Naive thymus-derived CD4-positive, alpha-beta T cell (primary cell): Measurements from ENCODE around the gene FCGR3B. TPM values are rescaled to one million over a fixed set of nuclear protein-coding genes. Genes with fewer than 3 reads are reported as not detected.
"Not testable (repeated sequence)": the region's sequence is repeated elsewhere in the genome, so short reads cannot be mapped to it uniquely, and the experiment has no call there.

Experiments used
- ATAC-seq: fragments of 150-1000 bp; cut with Tn5 transposase; 2 replicates; pipeline ENCODE4 v1.10.0; 2021; ENCODE audit warnings: mild to moderate bottlenecking, moderate library complexity
- CTCF ChIA-PET: fragments of 350-600 bp; sonication (Branson Sonifier 250); formaldehyde crosslinking; loops from one replicate; lab custom pipeline; 2021; ENCODE audit warnings: antibody characterized with exemption; lab: Charles Lee
- POLR2A ChIA-PET: fragments of 350-600 bp; sonication (Branson Sonifier 250); formaldehyde crosslinking; loops from one replicate; lab custom pipeline; 2021; ENCODE audit warnings: antibody characterized with exemption, inconsistent platforms; lab: Charles Lee
- DNase-seq, 9 donors: peaks; one replicate each; pipeline versions ENCODE4 v3.0.0 to v3.0.0-alpha.2; 2020 to 2022; ENCODE audit warnings: mixed read lengths in 1 of 9
- H3K27ac ChIP-seq: one replicate; pipeline ENCODE4 v1.7.0; 2013; ENCODE audit warnings: mild to moderate bottlenecking, low read depth, low read length, moderate library complexity
- H3K27me3 ChIP-seq, 2 donors: one replicate each; pipeline ENCODE4 v1.7.0; 2013; ENCODE audit warnings: low read length in 2 of 2, mild to moderate bottlenecking in 2 of 2, moderate library complexity in 2 of 2; ENCODE audit not compliant: control insufficient read depth in 2 of 2, insufficient read depth in 2 of 2
- H3K36me3 ChIP-seq, 3 experiments: 1 replicate in 2 of 3; 2 replicates in 1 of 3; pipeline ENCODE4 v1.7.0; 2013; ENCODE audit warnings: low read length in 3 of 3, mild to moderate bottlenecking in 3 of 3, moderate library complexity in 1 of 3; ENCODE audit not compliant: insufficient read depth in 3 of 3, control insufficient read depth in 2 of 3
- H3K4me1 ChIP-seq, 2 donors: one replicate each; pipeline ENCODE4 v1.7.0; 2013; ENCODE audit warnings: low read length in 2 of 2, mild to moderate bottlenecking in 2 of 2, moderate library complexity in 1 of 2; ENCODE audit not compliant: control insufficient read depth in 2 of 2, insufficient read depth in 2 of 2
- H3K4me3 ChIP-seq: 2 replicates; pipeline ENCODE4 v1.7.0; 2013; ENCODE audit warnings: mild to moderate bottlenecking, low read length
- H3K9me3 ChIP-seq, 3 experiments: 1 replicate in 2 of 3; 2 replicates in 1 of 3; pipeline ENCODE4 v1.7.0; 2013; ENCODE audit warnings: low read length in 3 of 3; ENCODE audit not compliant: control insufficient read depth in 2 of 3
- H3K27ac Mint-ChIP-seq, 9 donors: one replicate each; pipeline ENCODE4 v1.8.0; 2020 to 2022; ENCODE audit warnings: mixed read lengths in 9 of 9, mild to moderate bottlenecking in 8 of 9, moderate library complexity in 5 of 9, inconsistent platforms in 2 of 9
- H3K27me3 Mint-ChIP-seq, 5 donors: one replicate each; pipeline ENCODE4 v1.8.0; 2021 to 2022; ENCODE audit warnings: mixed read lengths in 5 of 5, mild to moderate bottlenecking in 1 of 5
- H3K36me3 Mint-ChIP-seq, 5 donors: one replicate each; pipeline ENCODE4 v1.8.0; 2020 to 2022; ENCODE audit warnings: mixed read lengths in 5 of 5, mild to moderate bottlenecking in 3 of 5, inconsistent platforms in 1 of 5
- H3K4me1 Mint-ChIP-seq, 7 donors: one replicate each; pipeline ENCODE4 v1.8.0; 2020 to 2022; ENCODE audit warnings: mixed read lengths in 7 of 7, mild to moderate bottlenecking in 3 of 7, inconsistent platforms in 1 of 7
- H3K4me3 Mint-ChIP-seq, 10 donors: one replicate each; pipeline ENCODE4 v1.8.0; 2020 to 2022; ENCODE audit warnings: mild to moderate bottlenecking in 10 of 10, mixed read lengths in 10 of 10, moderate library complexity in 6 of 10, inconsistent platforms in 2 of 10
- H3K9me3 Mint-ChIP-seq, 11 donors: one replicate each; pipeline ENCODE4 v1.8.0; 2020 to 2022; ENCODE audit warnings: mixed read lengths in 11 of 11, mild to moderate bottlenecking in 4 of 11, inconsistent platforms in 1 of 11, moderate library complexity in 1 of 11
- intact Hi-C, 2 donors: fragments of 100-400 bp; cut with micrococcal nuclease; formaldehyde crosslinking; loops; one replicate each; pipeline ENCODE4 v1.15.1; 2023
- polyA plus RNA-seq, 2 donors: library from polyadenylated mRNA; unstranded; fragments of 300-500 nt; fragmentation: Illumina TruSeq; gene quantifications; one replicate each; pipeline ENCODE4 v1.2.3, GENCODE V29; 2021
- total RNA-seq, 6 experiments: library from RNA in 5 of 6; stranded (reverse) in 5 of 6; gene quantifications; 1 replicate in 5 of 6; 2 replicates in 1 of 6; pipeline ENCODE4 v1.2.3 and lab custom pipeline; 2021 to 2026

Gene FCGR3B
- total and polyA plus RNA-seq, 7 experiments from 2014 or later = 0.85 to 4.1 TPM; not detected in 5

DNA sequence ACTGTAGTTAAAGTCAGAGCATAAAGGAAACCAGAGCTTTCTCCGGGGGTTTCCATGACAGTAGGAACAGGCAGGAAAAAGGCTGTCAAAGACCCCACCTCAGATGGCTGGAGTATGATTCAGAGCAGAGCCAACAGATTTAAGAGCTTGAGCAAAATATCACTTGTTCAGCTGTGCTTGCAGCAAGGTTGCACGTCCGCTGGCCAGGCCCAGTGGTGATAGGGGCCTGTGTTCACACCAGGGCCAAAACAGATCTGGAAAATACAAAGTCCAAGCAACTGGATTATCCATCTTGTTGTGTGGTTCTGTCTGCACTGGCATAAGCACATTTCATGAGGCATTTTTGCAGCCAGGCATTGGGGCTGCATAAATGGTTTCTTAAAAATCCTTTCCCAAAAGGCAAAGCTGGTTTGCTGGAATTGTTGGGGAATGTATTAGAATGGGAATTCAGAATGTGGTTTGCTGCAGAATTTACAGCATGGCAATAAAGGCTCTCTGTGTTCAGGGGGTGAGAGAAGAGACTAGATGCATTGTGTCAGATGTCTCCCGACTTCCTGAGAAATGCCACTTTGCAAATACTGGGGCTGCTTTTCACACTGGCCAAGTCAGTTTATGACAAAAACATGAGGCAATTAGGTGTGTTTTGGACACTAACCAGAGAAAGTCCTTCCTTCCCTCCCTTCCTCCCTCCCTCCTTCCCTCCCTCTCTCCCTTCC is 36.5 kb downstream of the FCGR3B start:
- H3K36me3 Mint-ChIP-seq, H3K36me3 ChIP-seq, CTCF ChIA-PET, H3K4me1 ChIP-seq, H3K27ac ChIP-seq, ATAC-seq, H3K27me3 Mint-ChIP-seq, H3K27me3 ChIP-seq, intact Hi-C loops, H3K4me3 Mint-ChIP-seq, DNase-seq, H3K4me3 ChIP-seq, POLR2A ChIA-PET, H3K4me1 Mint-ChIP-seq, H3K9me3 ChIP-seq, H3K9me3 Mint-ChIP-seq: not testable (repeated sequence)
- H3K27ac Mint-ChIP-seq = peak overlapping the region in 1 of 9 donors; percentile 59

DNA sequence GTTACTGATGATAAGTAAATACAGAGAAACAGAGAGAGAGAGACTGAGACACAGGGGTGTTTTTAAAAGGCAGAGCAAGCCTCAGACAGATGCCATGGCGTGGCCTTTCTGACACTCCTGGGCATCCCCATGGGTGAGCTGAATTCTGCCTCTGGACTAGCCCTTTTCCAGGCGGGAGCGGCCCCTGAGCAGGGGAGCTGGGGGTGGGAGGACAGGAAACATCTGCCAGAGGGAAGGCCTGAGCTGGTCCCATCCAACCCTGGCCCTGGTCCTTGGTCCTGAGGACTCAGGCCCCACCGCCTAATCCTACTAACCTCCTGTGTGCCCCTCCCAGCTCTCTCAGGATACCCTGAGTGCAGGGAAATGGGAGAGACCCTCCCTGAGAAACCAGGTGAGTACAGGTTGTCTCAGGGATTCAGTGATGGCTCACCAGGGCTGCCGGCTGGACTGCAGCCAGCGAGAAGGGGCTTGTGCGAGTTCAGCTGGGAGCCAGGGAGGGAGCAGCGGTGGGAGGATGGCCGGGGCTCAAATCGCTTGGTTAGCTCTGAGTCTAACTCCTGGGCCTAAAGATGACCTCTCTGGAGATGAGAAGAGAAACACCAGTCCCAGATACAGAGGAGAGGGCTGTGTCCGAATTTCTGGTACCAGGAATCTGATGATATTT is 37.8 kb downstream of the FCGR3B start:
- intact Hi-C loops, CTCF ChIA-PET: not testable (repeated sequence)

GRCh38 chr1:161592586-161592985 is 38.4 kb downstream of the FCGR3B start:
- ATAC-seq, H3K4me3 Mint-ChIP-seq, CTCF ChIA-PET, H3K27ac ChIP-seq, H3K4me1 ChIP-seq, H3K9me3 ChIP-seq, DNase-seq, H3K9me3 Mint-ChIP-seq, intact Hi-C loops, H3K36me3 ChIP-seq, H3K36me3 Mint-ChIP-seq, H3K4me3 ChIP-seq, POLR2A ChIA-PET, H3K27ac Mint-ChIP-seq, H3K27me3 Mint-ChIP-seq, H3K27me3 ChIP-seq, H3K4me1 Mint-ChIP-seq: not testable (repeated sequence)

More for the DNA sequence above, 37.8 kb downstream of the FCGR3B start:
- POLR2A ChIA-PET, H3K4me3 ChIP-seq, H3K9me3 Mint-ChIP-seq, H3K36me3 Mint-ChIP-seq, H3K9me3 ChIP-seq, H3K27me3 Mint-ChIP-seq, H3K4me1 Mint-ChIP-seq, H3K27me3 ChIP-seq, DNase-seq, H3K27ac ChIP-seq, H3K4me1 ChIP-seq, H3K27ac Mint-ChIP-seq, H3K36me3 ChIP-seq, ATAC-seq, H3K4me3 Mint-ChIP-seq: not testable (repeated sequence)

- H3K27ac ChIP-seq, H3K9me3 ChIP-seq, H3K4me3 Mint-ChIP-seq, H3K36me3 Mint-ChIP-seq, H3K36me3 ChIP-seq, H3K27me3 ChIP-seq, intact Hi-C loops, H3K4me1 ChIP-seq, H3K9me3 Mint-ChIP-seq, ATAC-seq, H3K27ac Mint-ChIP-seq, H3K27me3 Mint-ChIP-seq, CTCF ChIA-PET, DNase-seq, POLR2A ChIA-PET, H3K4me3 ChIP-seq, H3K4me1 Mint-ChIP-seq: not testable (repeated sequence)
Observed at GRCh38 chr1:161589920-161590319, 41.1 kb downstream of the FCGR3B start.

- H3K4me1 ChIP-seq, ATAC-seq, H3K4me1 Mint-ChIP-seq, H3K27ac Mint-ChIP-seq, H3K9me3 ChIP-seq, H3K4me3 Mint-ChIP-seq, H3K9me3 Mint-ChIP-seq, H3K36me3 ChIP-seq, intact Hi-C loops, H3K27me3 Mint-ChIP-seq, H3K27me3 ChIP-seq, DNase-seq, CTCF ChIA-PET, H3K36me3 Mint-ChIP-seq, POLR2A ChIA-PET, H3K27ac ChIP-seq, H3K4me3 ChIP-seq: not testable (repeated sequence)
Observed at GRCh38 chr1:161589365-161589764, 41.6 kb downstream of the FCGR3B start.

GRCh38 chr1:161588596-161588995 is 42.4 kb downstream of the FCGR3B start:
- H3K4me1 Mint-ChIP-seq, H3K36me3 Mint-ChIP-seq, H3K27ac Mint-ChIP-seq, H3K27ac ChIP-seq, H3K36me3 ChIP-seq, POLR2A ChIA-PET, CTCF ChIA-PET, H3K4me3 ChIP-seq, H3K27me3 ChIP-seq, H3K9me3 ChIP-seq, H3K4me3 Mint-ChIP-seq, intact Hi-C loops, H3K9me3 Mint-ChIP-seq, DNase-seq, H3K4me1 ChIP-seq, ATAC-seq, H3K27me3 Mint-ChIP-seq: not testable (repeated sequence)

DNA sequence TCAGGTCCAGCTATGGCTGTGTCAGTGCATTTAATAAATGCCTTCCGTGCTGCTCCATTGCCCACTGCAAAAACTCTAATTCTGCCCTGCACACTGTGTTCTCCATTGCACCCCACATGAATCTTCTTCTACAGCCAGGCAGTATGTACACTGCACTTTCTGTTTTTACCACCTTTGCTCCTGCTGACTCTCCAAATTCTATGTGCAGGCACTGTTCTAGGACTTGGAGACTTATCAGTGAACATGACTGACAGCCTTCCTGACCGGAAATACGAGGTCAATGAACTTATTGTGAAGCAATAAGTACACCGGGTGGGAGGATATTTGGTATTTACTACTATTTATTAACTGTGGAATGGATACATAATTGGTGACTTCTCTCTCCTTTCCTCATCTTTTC is 48.1 kb downstream of the FCGR3B start:
- H3K27me3 ChIP-seq, H3K27ac Mint-ChIP-seq, H3K4me3 ChIP-seq, intact Hi-C loops, H3K9me3 ChIP-seq, H3K9me3 Mint-ChIP-seq, H3K36me3 Mint-ChIP-seq, H3K36me3 ChIP-seq, H3K4me3 Mint-ChIP-seq, CTCF ChIA-PET, H3K4me1 ChIP-seq, ATAC-seq, H3K27me3 Mint-ChIP-seq, H3K4me1 Mint-ChIP-seq, POLR2A ChIA-PET, DNase-seq, H3K27ac ChIP-seq: not testable (repeated sequence)
